Astrocyte of the spinal cord (primary cell): ENCODE results near the gene FXR1.
"Not testable (repeated sequence)": the region's sequence is repeated elsewhere in the genome, so short reads cannot be mapped to it uniquely, and the experiment has no call there.

Experiments
- DNase-seq: peaks from one replicate; pipeline ENCODE4 v3.0.0; 2011; ENCODE audit warnings: low read depth, low spot score
- H3K4me3 ChIP-seq: 2 replicates; pipeline ENCODE4 v1.5.1; 2011; ENCODE audit warnings: low read depth, mild to moderate bottlenecking, low read length, moderate library complexity
- in situ Hi-C: cut with HindIII; loops from 2 replicates; pipeline ENCODE4 v1.10.0; 2017; ENCODE audit warnings: low sequenced_read_pairs
- TF ChIP-seq, protein P1 (sequence below): IDR thresholded peaks from 2 replicates; pipeline ENCODE4 v1.5.1; 2012; ENCODE audit warnings: low read depth, mild to moderate bottlenecking, low read length, inconsistent platforms

Gene FXR1

DNA sequence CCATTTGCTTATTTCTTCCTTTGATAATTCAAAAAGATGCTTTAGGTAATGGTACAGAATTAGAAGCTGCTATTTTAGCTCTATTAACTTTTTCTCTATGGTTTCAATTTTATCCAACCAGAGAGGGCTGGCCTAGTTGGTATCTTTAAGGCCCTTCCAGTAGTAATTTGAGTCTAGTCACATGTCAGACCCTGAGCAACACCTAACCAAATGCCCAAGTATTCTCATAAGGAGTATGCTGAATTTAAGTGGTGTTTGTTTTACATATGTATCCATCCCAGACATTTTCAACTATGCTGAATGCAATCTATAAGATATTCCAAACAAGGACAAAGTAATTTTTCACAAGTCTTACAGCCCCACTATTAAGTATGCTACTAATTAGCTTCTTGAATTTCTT is 67.5 kb downstream of the FXR1 start:
- no peak overlapping the region for H3K4me3 ChIP-seq
- TF ChIP-seq, protein P1, sequence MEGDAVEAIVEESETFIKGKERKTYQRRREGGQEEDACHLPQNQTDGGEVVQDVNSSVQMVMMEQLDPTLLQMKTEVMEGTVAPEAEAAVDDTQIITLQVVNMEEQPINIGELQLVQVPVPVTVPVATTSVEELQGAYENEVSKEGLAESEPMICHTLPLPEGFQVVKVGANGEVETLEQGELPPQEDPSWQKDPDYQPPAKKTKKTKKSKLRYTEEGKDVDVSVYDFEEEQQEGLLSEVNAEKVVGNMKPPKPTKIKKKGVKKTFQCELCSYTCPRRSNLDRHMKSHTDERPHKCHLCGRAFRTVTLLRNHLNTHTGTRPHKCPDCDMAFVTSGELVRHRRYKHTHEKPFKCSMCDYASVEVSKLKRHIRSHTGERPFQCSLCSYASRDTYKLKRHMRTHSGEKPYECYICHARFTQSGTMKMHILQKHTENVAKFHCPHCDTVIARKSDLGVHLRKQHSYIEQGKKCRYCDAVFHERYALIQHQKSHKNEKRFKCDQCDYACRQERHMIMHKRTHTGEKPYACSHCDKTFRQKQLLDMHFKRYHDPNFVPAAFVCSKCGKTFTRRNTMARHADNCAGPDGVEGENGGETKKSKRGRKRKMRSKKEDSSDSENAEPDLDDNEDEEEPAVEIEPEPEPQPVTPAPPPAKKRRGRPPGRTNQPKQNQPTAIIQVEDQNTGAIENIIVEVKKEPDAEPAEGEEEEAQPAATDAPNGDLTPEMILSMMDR = no peak
- in situ Hi-C loops = no loop called here
- DNase-seq = no peak

DNA sequence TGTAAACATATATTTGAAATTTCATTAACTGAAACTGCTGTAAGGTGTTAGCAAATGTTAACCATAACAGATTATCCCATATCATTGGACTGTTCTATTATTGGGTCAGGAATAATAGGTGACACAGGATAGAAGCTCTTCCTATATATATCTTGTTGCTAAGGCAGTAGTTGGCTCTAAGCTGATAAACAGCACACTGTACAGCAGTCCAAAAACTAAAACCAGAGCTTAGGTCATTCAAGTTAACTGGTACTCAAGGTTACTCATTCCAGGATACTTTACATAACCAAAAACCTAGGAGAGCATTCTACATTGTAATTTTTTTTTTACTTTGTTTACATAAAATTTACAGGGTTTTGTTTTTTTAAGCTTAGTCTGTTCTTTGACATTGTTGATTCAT is 68.1 kb downstream of the FXR1 start:
- TF ChIP-seq, protein P1 = no peak
- DNase-seq = peak; percentile 15
- no peak overlapping the region for H3K4me3 ChIP-seq
- in situ Hi-C loops = no loop called here

DNA sequence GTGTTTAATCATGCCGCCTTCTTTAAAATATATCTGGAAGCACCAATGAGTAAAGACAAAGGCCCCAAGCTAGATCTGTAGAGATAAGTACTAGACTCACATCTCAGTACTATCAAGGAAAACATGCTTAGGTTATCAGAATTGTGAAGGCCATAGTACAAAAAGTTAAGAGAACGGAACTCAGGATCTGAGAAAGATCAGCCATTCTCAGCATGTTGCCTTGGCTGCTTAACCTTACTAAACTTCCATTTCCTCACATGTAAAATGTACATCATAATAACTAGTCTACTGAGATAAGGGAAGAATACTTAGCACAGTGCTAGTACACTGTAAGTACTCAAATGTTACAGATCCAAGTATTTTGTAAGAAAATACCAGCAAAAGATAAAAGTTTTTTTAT is 69.4 kb downstream of the FXR1 start:
- in situ Hi-C loops = no loop called here
- DNase-seq = no peak
- TF ChIP-seq, protein P1 = no peak
- H3K4me3 ChIP-seq = no peak overlapping the region

GRCh38 chr3:180983136-180983535 is 70.7 kb downstream of the FXR1 start:
- in situ Hi-C loops = no loop called here
- DNase-seq = no peak
- TF ChIP-seq, protein P1 = no peak
- no peak overlapping the region for H3K4me3 ChIP-seq

DNA sequence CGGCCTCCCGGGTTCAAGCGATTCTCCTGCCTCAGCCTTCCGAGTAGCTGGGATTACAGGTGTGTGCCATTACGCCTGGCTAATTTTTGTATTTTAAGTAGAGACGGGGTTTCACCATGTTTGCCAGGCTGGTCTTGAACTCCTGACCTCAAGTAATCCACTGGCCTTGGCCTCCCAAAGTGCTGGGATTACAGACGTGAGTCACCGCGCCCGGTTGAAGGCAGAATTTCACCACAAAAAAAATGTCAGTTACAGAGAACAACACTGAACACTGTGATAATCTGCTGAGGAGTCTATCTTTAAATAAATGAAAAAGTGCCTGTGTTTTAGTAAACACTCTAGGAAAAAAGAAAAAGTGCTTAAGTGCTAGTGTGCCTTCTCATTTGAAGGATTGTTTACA is 73.9 kb downstream of the FXR1 start:
- in situ Hi-C loops = not testable (repeated sequence)

GRCh38 chr3:180987344-180987743 is 74.9 kb downstream of the FXR1 start:
- TF ChIP-seq, protein P1 = no peak
- no peak for DNase-seq
- H3K4me3 ChIP-seq = no peak overlapping the region
- in situ Hi-C loops = no loop called here

More for the DNA sequence above, 73.9 kb downstream of the FXR1 start:
- not testable (repeated sequence) for DNase-seq, H3K4me3 ChIP-seq

GRCh38 chr3:180989291-180990163 is 77.1 kb downstream of the FXR1 start, which contains the start of gene DNAJC19:
DNAJC19 (minus strand) TSS chr3:180989736; CDS start chr3:180989602, 134 bp downstream.
- in situ Hi-C loops = no loop called here
- DNase-seq = peak; percentile 97
- H3K4me3 ChIP-seq = peak within 1 kb of the TSS; percentile 83
- TF ChIP-seq, protein P1 = no peak
